SU-DHL-6 (cell line): Measurements from ENCODE around the gene RPL22.

Source experiments
- H2AFZ ChIP-seq: fragments of 200-600 bp; sonication (generic); 2 replicates; pipeline ENCODE4 v1.6.1; 2014; ENCODE audit warnings: low read depth, mild to moderate bottlenecking, moderate library complexity, mixed read lengths, antibody characterized with exemption, low read length; ENCODE audit not compliant: severe bottlenecking
- H3F3A ChIP-seq: fragments of 200-600 bp; shearing (Covaris generic); 2 replicates; pipeline ENCODE4 v1.6.0; 2016; ENCODE audit warnings: antibody characterized with exemption, mild to moderate bottlenecking; ENCODE audit not compliant: insufficient read depth
- H3K27ac ChIP-seq: fragments of 200-600 bp; sonication (generic); 2 replicates; pipeline ENCODE4 v1.5.1; 2016; ENCODE audit warnings: low read depth, mild to moderate bottlenecking, low read length, moderate library complexity, mixed read lengths
- H3K27me3 ChIP-seq: fragments of 200-600 bp; sonication (generic), shearing (Covaris generic); 2 replicates; pipeline ENCODE4 v1.6.0; 2014; ENCODE audit warnings: mild to moderate bottlenecking, low read length
- H3K36me3 ChIP-seq: fragments of 200-600 bp; sonication (generic); 2 replicates; pipeline ENCODE4 v1.6.1; 2014; ENCODE audit warnings: mild to moderate bottlenecking, low read length, mixed read lengths
- H3K4me2 ChIP-seq: fragments of 300-600, 200-600 bp; shearing (Covaris generic), sonication (generic); 2 replicates; pipeline ENCODE4 v1.6.0; 2014; ENCODE audit warnings: low read length, low read depth, mild to moderate bottlenecking; ENCODE audit not compliant: poor library complexity, severe bottlenecking
- H3K4me3 ChIP-seq: fragments of 200-600 bp; sonication (generic); 2 replicates; pipeline ENCODE4 v1.5.1; 2014; ENCODE audit warnings: antibody characterized with exemption, low read length, mild to moderate bottlenecking, mixed read lengths; ENCODE audit not compliant: insufficient read depth, poor library complexity, severe bottlenecking
- H3K79me2 ChIP-seq: fragments of 200-600 bp; sonication (generic); 2 replicates; pipeline ENCODE4 v1.6.1; 2014; ENCODE audit warnings: mild to moderate bottlenecking, low read length, moderate library complexity; ENCODE audit not compliant: insufficient read depth
- H3K9ac ChIP-seq: fragments of 200-600 bp; sonication (generic); 2 replicates; pipeline ENCODE4 v1.7.0; 2014; ENCODE audit warnings: mild to moderate bottlenecking, low read length
- H3K9me2 ChIP-seq: fragments of 200-600 bp; sonication (generic); replicated peaks from 2 replicates; pipeline ENCODE4 v1.6.1; 2014; ENCODE audit warnings: low read length; ENCODE audit not compliant: insufficient read depth
- H3K9me3 ChIP-seq: fragments of 200-600 bp; sonication (generic); 2 replicates; pipeline ENCODE4 v1.6.1; 2014; ENCODE audit warnings: low read length, mixed read lengths; ENCODE audit not compliant: insufficient read depth
- H4K20me1 ChIP-seq: fragments of 200-600 bp; sonication (generic); 2 replicates; pipeline ENCODE4 v1.6.1; 2014; ENCODE audit warnings: low read depth, mild to moderate bottlenecking, antibody characterized with exemption, low read length, moderate library complexity, mixed read lengths
- CTCF ChIP-seq: fragments of 200-600 bp; sonication (generic); IDR thresholded peaks from one replicate; pipeline ENCODE4 v1.5.1; 2017; ENCODE audit warnings: antibody characterized with exemption, mild to moderate bottlenecking, low read length, moderate library complexity; ENCODE audit not compliant: insufficient read depth, poor library complexity, severe bottlenecking
- EZH2phosphoT487 ChIP-seq: fragments of 200-600 bp; sonication (generic), shearing (Covaris generic); conservative IDR thresholded peaks from 2 replicates; pipeline ENCODE4 v1.6.1; 2018; ENCODE audit warnings: mild to moderate bottlenecking, antibody characterized with exemption, low read length, moderate library complexity, mixed read lengths

RPL22 gene

GRCh38 chr1:6234502-6235295 lies 35.3 kb upstream of the RPL22 start:
- no peaks in the 10 kb centered on the region for H3K9me2 ChIP-seq
- peaks cover 24% of the 10 kb centered on the region for H3K79me2 ChIP-seq
- H3K9me3 ChIP-seq, result no peaks in the 10 kb centered on the region
- no peak for TF ChIP-seq CTCF
- TF ChIP-seq EZH2phosphoT487, result no peak
- H3F3A ChIP-seq, result peaks cover 14% of the 10 kb centered on the region; the same call in 1 of the 2 replicates
- peaks cover 11% of the 10 kb centered on the region; the same call in 1 of the 2 replicates for H3K36me3 ChIP-seq
- H3K4me3 ChIP-seq, result peak overlapping the region; percentile 96
- peak overlapping the region; percentile 56 for H3K27ac ChIP-seq
- H2AFZ ChIP-seq, result no peak overlapping the region
- H3K9ac ChIP-seq, result peak overlapping the region; percentile 84
- H3K4me2 ChIP-seq, result peak overlapping the region; percentile 82
- H4K20me1 ChIP-seq, result no peaks in the 10 kb centered on the region
- H3K27me3 ChIP-seq, result no peaks in the 10 kb centered on the region

GRCh38 chr1:6233376-6233775 lies 34.0 kb upstream of the RPL22 start:
- Histone ChIP-seq H3F3A (peaks cover 14% of the 10 kb centered on the region; the same call in 1 of the 2 replicates), H3K36me3 (peaks cover 11% of the 10 kb centered on the region; the same call in 1 of the 2 replicates), H3K9ac (0 out of 2 replicates have a peak overlapping the region, but pooled peaks have one; percentile 84), H3K9me3 (no peaks in the 10 kb centered on the region), H3K4me3 (no peak overlapping the region), H3K79me2 (peaks cover 24% of the 10 kb centered on the region), H3K27me3 (no peaks in the 10 kb centered on the region), H3K4me2 (no peak overlapping the region), H3K27ac (no peak overlapping the region), H2AFZ (no peak overlapping the region), H4K20me1 (no peaks in the 10 kb centered on the region), H3K9me2 (no peaks in the 10 kb centered on the region)
- TF ChIP-seq CTCF (no peak), EZH2phosphoT487 (no peak)

GRCh38 chr1:6225651-6226050 lies 26.3 kb upstream of the RPL22 start:
- no peak overlapping the region for H2AFZ ChIP-seq
- H3K4me2 ChIP-seq, result no peak overlapping the region
- no peak for TF ChIP-seq CTCF
- no peak for TF ChIP-seq EZH2phosphoT487
- H3K9ac ChIP-seq, result no peak overlapping the region
- H3K9me2 ChIP-seq, result no peaks in the 10 kb centered on the region
- no peaks in the 10 kb centered on the region for H4K20me1 ChIP-seq
- H3F3A ChIP-seq, result 0 out of 2 replicates have a peak, but pooled peaks cover 3% of the 10 kb centered on the region
- no peak overlapping the region for H3K4me3 ChIP-seq
- H3K27me3 ChIP-seq, result no peaks in the 10 kb centered on the region
- no peaks in the 10 kb centered on the region for H3K36me3 ChIP-seq
- no peak overlapping the region for H3K27ac ChIP-seq
- no peaks in the 10 kb centered on the region for H3K79me2 ChIP-seq
- no peaks in the 10 kb centered on the region for H3K9me3 ChIP-seq
